ENCODE data around the gene RERE. TPM values are rescaled to one million over a fixed set of nuclear protein-coding genes. Genes with fewer than 3 reads are reported as not detected.
"Not testable (repeated sequence)": the region's sequence is repeated elsewhere in the genome, so short reads cannot be mapped to it uniquely, and the experiment has no call there.

Gene RERE
- total RNA-seq, 2 donors from 2014 or later = 48.0 to 50.5 TPM

DNA sequence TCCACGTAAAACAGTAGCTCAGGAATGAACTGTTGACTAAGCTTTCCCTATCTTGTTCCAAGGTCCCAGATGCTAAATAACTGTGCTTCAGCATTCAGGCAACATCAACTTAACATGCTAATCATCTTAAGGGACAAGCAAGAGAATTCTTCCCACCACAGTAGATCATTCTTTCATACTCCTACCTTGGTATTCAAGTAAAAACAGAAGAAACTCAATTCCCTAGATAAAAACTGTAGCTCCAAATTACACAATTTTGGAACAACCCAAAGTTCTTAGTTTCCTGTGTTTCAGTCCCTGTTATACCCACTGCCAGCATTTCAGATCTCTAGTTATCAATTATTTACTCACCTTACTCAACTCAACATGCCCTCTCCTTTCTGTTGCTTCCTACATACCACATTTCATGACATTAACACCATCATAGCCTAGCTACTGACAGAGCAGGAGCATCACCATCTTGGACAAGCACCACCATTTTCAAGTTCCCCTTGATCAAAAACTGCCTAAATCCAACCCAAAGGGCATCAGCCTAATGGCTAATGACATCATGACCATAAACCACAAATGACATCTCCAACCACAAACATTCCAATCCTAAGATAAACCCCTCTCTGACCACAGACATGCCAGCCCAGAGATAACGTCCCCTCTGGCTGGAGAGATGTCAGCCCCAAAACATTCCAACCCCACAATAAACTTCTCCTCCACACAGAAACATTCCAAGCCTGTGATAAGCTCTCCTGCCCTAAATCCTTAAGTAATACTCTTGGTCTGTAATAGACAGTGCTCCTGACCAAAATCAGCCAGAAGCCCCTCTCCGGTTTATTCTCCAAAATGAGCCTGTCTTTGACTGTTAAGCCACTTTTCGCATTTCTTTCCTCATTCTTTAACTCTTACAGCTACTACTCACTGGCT, 191.2 kb downstream of the RERE start:
- no peaks in the 10 kb centered on the region for H3K27me3 Mint-ChIP-seq
- no peak for ATAC-seq (replicated peaks)
- H3K4me3 Mint-ChIP-seq = no peak overlapping the region
- H3K27ac Mint-ChIP-seq = no peak overlapping the region
- H3K36me3 Mint-ChIP-seq (ENCODE audit: low read depth) = no peaks in the 10 kb centered on the region
- H3K4me1 Mint-ChIP-seq = peaks cover 32% of the 10 kb centered on the region
- H3K9me3 Mint-ChIP-seq = no peaks in the 10 kb centered on the region

- Mint-ChIP-seq H3K4me3 (no peak overlapping the region), H3K27me3 (no peaks in the 10 kb centered on the region), H3K27ac (no peak overlapping the region), H3K36me3 (ENCODE audit: low read depth) (no peaks in the 10 kb centered on the region), H3K9me3 (no peaks in the 10 kb centered on the region), H3K4me1 (peaks cover 32% of the 10 kb centered on the region)
- ATAC-seq (replicated peaks) = no peak
These were observed 191.9 kb downstream of the RERE start for GRCh38 chr1:8625491-8625890.

DNA sequence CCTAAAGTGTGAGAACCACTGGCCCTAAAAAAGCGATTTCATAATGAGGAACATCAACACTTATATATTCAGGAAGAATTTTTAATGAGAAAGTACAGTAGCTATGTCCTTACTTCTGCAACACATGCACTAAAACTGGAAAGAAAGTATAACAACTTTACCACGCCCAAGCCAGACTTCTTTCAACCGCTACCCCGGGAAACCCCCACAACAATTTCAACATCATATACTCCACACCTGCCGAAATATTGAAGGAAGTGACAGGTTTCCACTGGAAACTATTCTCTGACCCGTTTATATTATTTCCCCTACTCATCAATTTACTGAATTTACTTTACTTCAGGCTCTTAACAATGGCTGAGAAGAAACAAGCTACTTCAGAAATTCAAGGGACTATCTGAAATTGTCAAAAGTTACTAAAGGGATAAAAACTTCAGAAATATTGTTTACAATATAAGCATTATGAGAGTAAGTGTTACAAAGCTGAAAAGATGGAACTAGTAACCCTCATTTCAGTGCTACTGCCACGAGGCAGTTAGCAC, 193.7 kb downstream of the RERE start:
- H3K27ac Mint-ChIP-seq = not testable (repeated sequence)
- ATAC-seq (replicated peaks) = peak; percentile 63

GRCh38 chr1:8621785-8622348, 195.6 kb downstream of the RERE start:
- H3K4me1 Mint-ChIP-seq = peaks cover 21% of the 10 kb centered on the region
- not testable (repeated sequence) for H3K9me3 Mint-ChIP-seq; H3K4me3 Mint-ChIP-seq; ATAC-seq (replicated peaks); H3K27ac Mint-ChIP-seq; H3K27me3 Mint-ChIP-seq; H3K36me3 Mint-ChIP-seq (ENCODE audit: low read depth)

More for the DNA sequence above, 193.7 kb downstream of the RERE start:
- H3K27me3 Mint-ChIP-seq; H3K9me3 Mint-ChIP-seq; H3K36me3 Mint-ChIP-seq (ENCODE audit: low read depth): not testable (repeated sequence)
- Mint-ChIP-seq H3K4me3 (peak overlapping the region; percentile 19), H3K4me1 (peaks cover 22% of the 10 kb centered on the region)

DNA sequence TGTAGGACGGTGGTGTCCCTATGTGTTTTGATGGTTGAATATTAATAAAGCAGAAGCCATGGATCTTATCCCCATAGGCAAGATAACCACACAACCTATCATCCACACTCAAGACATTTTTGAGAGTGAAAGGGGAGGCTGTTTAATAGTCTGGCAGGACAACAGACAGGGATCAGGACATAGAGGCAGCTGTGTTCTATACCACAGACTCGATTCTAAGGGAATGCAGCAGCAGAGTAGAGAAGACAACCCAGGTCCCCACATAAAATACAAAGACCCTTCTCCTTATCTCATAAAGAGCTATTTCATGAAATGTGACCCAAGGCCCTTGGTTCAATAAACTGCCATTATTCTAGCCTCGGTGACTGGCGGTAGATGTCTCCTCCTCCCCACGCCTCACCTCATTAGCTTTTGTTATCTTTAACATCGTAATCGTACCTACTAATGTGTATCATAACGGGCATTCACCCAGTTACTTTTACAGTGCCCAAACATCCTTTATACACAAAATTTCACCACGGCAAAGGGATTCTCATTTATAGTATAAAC, 196.3 kb downstream of the RERE start:
- not testable (repeated sequence) for H3K27me3 Mint-ChIP-seq; H3K9me3 Mint-ChIP-seq; H3K27ac Mint-ChIP-seq; H3K36me3 Mint-ChIP-seq (ENCODE audit: low read depth); H3K4me3 Mint-ChIP-seq; ATAC-seq (replicated peaks)
- peaks cover 14% of the 10 kb centered on the region for H3K4me1 Mint-ChIP-seq

- H3K4me1 Mint-ChIP-seq; ATAC-seq (replicated peaks); H3K27me3 Mint-ChIP-seq; H3K36me3 Mint-ChIP-seq (ENCODE audit: low read depth); H3K4me3 Mint-ChIP-seq; H3K9me3 Mint-ChIP-seq; H3K27ac Mint-ChIP-seq: not testable (repeated sequence)
These were observed 197.4 kb downstream of the RERE start for GRCh38 chr1:8619917-8620502.

DNA sequence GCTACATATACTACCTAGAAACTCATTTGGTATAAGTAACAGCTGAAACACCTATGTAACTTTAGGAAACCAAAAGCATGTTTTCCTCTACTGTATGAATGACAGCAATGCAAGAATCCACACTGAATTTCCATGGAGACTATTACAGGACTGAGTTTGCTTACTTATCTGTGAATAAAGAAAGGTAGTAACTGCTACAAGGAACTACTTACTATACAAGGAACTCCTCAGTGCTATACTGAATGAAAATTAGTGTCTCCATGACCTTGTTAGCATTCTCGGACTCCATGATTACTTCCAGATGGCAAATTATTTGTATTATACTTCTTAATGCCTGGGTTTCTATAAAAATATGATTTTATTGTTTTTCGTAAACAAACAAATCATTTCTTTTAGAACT, 198.0 kb downstream of the RERE start:
- H3K4me1 Mint-ChIP-seq; H3K9me3 Mint-ChIP-seq; ATAC-seq (replicated peaks); H3K4me3 Mint-ChIP-seq; H3K36me3 Mint-ChIP-seq (ENCODE audit: low read depth); H3K27ac Mint-ChIP-seq; H3K27me3 Mint-ChIP-seq: not testable (repeated sequence)

DNA sequence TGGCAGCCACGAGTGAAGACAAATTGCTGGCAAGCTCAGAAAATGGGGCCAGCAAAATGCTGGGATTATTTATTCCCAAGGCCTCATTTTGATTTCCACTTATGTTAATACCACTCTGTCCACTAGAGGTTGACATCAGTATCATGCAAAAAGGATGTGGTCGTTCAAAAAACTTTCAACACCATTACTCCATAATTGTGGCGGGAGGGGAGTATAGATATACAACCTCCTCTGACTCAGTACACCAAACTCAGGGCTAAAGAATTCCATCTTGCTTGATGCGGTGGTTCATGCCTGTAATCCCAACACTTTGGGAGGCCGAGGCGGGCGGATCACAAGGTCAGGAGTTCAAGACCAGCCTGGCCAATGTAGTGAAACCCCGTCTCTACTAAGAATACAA, 200.6 kb downstream of the RERE start:
- H3K27ac Mint-ChIP-seq; H3K4me3 Mint-ChIP-seq; H3K4me1 Mint-ChIP-seq; ATAC-seq (replicated peaks); H3K27me3 Mint-ChIP-seq; H3K36me3 Mint-ChIP-seq (ENCODE audit: low read depth); H3K9me3 Mint-ChIP-seq: not testable (repeated sequence)

DNA sequence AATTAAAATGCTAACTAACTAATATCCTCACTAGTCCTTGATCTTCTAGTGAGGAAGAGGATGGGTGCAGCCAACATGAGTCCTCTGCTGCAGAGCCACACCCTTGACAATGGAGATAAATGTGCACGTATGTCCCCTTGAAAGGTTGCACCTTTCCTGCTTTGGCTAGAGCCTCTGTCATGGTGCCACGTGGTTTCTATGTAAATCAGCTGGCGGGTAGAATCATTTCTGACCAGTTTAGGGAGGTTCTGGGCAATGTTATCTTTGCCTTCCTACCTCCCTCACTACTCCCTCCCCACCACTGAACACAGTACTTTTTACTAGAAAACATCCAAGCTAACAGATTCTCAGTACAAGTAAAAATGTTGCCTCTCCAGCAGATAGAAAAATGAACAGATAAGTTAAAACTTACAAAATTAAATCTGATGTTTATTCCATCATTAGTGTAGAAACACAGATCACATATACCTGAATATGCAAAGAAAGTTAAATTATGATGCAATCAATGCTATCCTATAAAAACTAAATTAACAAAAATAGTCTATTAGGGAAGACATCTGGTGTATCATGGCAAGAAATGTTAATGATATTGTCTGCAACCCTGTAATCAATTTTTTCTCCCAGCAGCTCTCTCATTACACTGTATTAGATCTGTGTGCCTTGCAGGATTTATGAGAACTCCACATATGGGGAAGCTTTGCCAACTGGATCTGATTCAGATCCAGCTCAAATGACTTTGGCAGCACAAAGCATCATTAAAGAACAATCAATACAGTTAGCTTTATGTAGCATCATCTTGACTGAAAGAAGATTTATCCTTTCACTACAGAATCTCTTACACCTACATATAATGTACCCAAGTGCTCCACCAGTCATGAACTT, 205.6 kb downstream of the RERE start:
- H3K27ac Mint-ChIP-seq; H3K9me3 Mint-ChIP-seq; H3K27me3 Mint-ChIP-seq; H3K4me1 Mint-ChIP-seq; H3K4me3 Mint-ChIP-seq; H3K36me3 Mint-ChIP-seq (ENCODE audit: low read depth): not testable (repeated sequence)
- ATAC-seq (replicated peaks) = peak; percentile 61

DNA sequence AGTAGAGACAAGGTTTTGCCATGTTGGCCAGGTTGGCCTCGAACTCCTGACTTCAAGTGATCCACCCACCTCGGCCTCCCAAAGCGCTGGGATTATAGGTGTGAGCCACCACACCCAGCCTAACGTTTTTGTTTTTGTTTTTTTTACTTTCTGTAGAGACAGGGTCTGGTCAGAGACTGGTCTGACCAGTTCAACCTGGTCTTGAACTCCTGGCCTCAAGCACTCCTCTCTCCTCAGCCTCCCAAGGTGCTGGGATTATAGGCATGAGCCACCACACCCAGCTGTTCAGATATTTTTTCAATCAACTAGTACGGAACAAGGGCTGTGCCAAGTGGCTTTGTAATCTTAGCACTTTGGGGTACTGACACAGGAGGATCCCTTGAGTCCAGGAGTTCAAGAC, 209.5 kb downstream of the RERE start:
- Mint-ChIP-seq H3K4me3 (no peak overlapping the region), H3K27me3 (no peaks in the 10 kb centered on the region), H3K9me3 (no peaks in the 10 kb centered on the region), H3K27ac (no peak overlapping the region), H3K36me3 (ENCODE audit: low read depth) (no peaks in the 10 kb centered on the region), H3K4me1 (peaks cover 19% of the 10 kb centered on the region)
- no peak for ATAC-seq (replicated peaks)

GRCh38 chr1:8604041-8604945, 213.1 kb downstream of the RERE start:
- H3K36me3 Mint-ChIP-seq (ENCODE audit: low read depth) = no peaks in the 10 kb centered on the region
- H3K4me1 Mint-ChIP-seq = peaks cover 27% of the 10 kb centered on the region
- H3K27me3 Mint-ChIP-seq = no peaks in the 10 kb centered on the region
- peak overlapping the region; percentile 93 for H3K27ac Mint-ChIP-seq
- ATAC-seq (replicated peaks) = peak; percentile 91
- H3K4me3 Mint-ChIP-seq = peak overlapping the region; percentile 79
- no peaks in the 10 kb centered on the region for H3K9me3 Mint-ChIP-seq

GRCh38 chr1:8603220-8603616, 214.2 kb downstream of the RERE start:
- peak overlapping the region; percentile 93 for H3K27ac Mint-ChIP-seq
- H3K4me1 Mint-ChIP-seq = peaks cover 27% of the 10 kb centered on the region
- no peaks in the 10 kb centered on the region for H3K27me3 Mint-ChIP-seq
- no peaks in the 10 kb centered on the region for H3K9me3 Mint-ChIP-seq
- no peak for ATAC-seq (replicated peaks)
- peak overlapping the region; percentile 79 for H3K4me3 Mint-ChIP-seq
- H3K36me3 Mint-ChIP-seq (ENCODE audit: low read depth) = no peaks in the 10 kb centered on the region

- ATAC-seq (replicated peaks) = peak; percentile 58
- no peaks in the 10 kb centered on the region for H3K9me3 Mint-ChIP-seq
These were observed 214.8 kb downstream of the RERE start for GRCh38 chr1:8602471-8603219.

More at GRCh38 chr1:8602471-8603219, 214.8 kb downstream of the RERE start:
- H3K27me3 Mint-ChIP-seq = no peaks in the 10 kb centered on the region
- peak overlapping the region; percentile 79 for H3K4me3 Mint-ChIP-seq
- H3K4me1 Mint-ChIP-seq = peaks cover 27% of the 10 kb centered on the region
- H3K36me3 Mint-ChIP-seq (ENCODE audit: low read depth) = no peaks in the 10 kb centered on the region
- H3K27ac Mint-ChIP-seq = peak overlapping the region; percentile 93
